K562 (cell line): ENCODE data around the gene IPO11. TPM values are rescaled to one million over a fixed set of nuclear protein-coding genes. Genes with fewer than 3 reads are reported as not detected.

ENCODE experiments used
- ATAC-seq: fragments of 200-7000 bp; cut with Tn5 transposase; 3 replicates; pipeline ENCODE4 v1.9.1; 2020; ENCODE audit warnings: moderate library complexity
- BruUV-seq: library from RNA; stranded (reverse); fragments of 400-500 nt; replicated peaks from 2 replicates; lab custom pipeline; 2021; lab: Mats Ljungman, UMichigan
- CTCF ChIA-PET: fragments of 300-600 bp; formaldehyde crosslinking; extraction: SDS; loops from one replicate; lab custom pipeline; 2021; ENCODE audit warnings: low intra/inter-chr PET ratio; lab: Yijun Ruan, JAX
- POLR2A ChIA-PET: fragments of 300-600, 350-650 bp; sonication (Branson Sonifier 250); formaldehyde crosslinking; extraction: SDS; loops from one replicate; lab custom pipeline; 2021; ENCODE audit warnings: antibody characterized with exemption, inconsistent platforms; lab: Yijun Ruan, JAX
- DNase-seq, 4 experiments: peaks; one replicate each; pipeline versions ENCODE4 v3.0.0 to v3.0.0-alpha.2; 2011 to 2018; ENCODE audit warnings: low spot score in 3 of 4, mixed read lengths in 3 of 4; ENCODE audit errors: extremely low read depth in 1 of 4
- FAIRE-seq: peaks from 2 replicates; lab custom pipeline; 2011; peaks lifted over from hg19 to GRCh38; lab: Jason Lieb, UNC
- H2AFZ ChIP-seq: 2 replicates; pipeline ENCODE4 v1.6.0; 2011; ENCODE audit warnings: low read depth, low read length, control low read depth, inconsistent platforms
- H3K27ac ChIP-seq: fragments of 200-600 bp; 3 replicates; pipeline ENCODE4 v1.8.0; 2011; ENCODE audit warnings: low read depth, mild to moderate bottlenecking, control low read depth, inconsistent platforms, low read length, moderate library complexity, mixed read lengths; ENCODE audit errors: extremely low read depth
- H3K27me3 ChIP-seq, 2 experiments: fragments of 300-600 bp in 1 of 2; 2 replicates in 1 of 2; 3 replicates in 1 of 2; pipeline versions ENCODE4 v1.6.0 to v1.8.0; 2011; ENCODE audit warnings: inconsistent platforms in 2 of 2, low read length in 2 of 2, mild to moderate bottlenecking in 1 of 2, mixed read lengths in 1 of 2, moderate library complexity in 1 of 2; ENCODE audit not compliant: control insufficient read depth in 2 of 2, insufficient read depth in 2 of 2
- H3K36me3 ChIP-seq: fragments of 300-600 bp; 3 replicates; pipeline ENCODE4 v1.8.0; 2011; ENCODE audit warnings: mild to moderate bottlenecking, low read length, inconsistent platforms; ENCODE audit not compliant: control insufficient read depth, insufficient read depth
- H3K4me1 ChIP-seq, 2 experiments: fragments of 200-600 bp in 1 of 2; replicated peaks in 1 of 2; 2 replicates in 1 of 2; 3 replicates in 1 of 2; pipeline versions ENCODE4 v1.5.1 to v1.8.0; 2011; ENCODE audit warnings: inconsistent platforms in 2 of 2, low read length in 2 of 2, mild to moderate bottlenecking in 1 of 2, mixed read lengths in 1 of 2, moderate library complexity in 1 of 2; ENCODE audit not compliant: control insufficient read depth in 2 of 2, insufficient read depth in 2 of 2
- H3K4me2 ChIP-seq: 2 replicates; pipeline ENCODE4 v1.6.1; 2011; ENCODE audit warnings: low read length, control low read depth, inconsistent platforms, mixed read lengths; ENCODE audit not compliant: insufficient read depth
- H3K4me3 ChIP-seq: fragments of 200-600 bp; sonication (generic), shearing (Covaris generic); 2 replicates; pipeline ENCODE4 v1.5.1; 2016; ENCODE audit warnings: control low read depth, inconsistent platforms
- H3K79me2 ChIP-seq: fragments of 200-600 bp; 3 replicates; pipeline ENCODE4 v1.8.0; 2011; ENCODE audit warnings: low read length, inconsistent platforms; ENCODE audit not compliant: control insufficient read depth, insufficient read depth
- H3K9ac ChIP-seq, 2 experiments: 2 replicates each; pipeline versions ENCODE4 v1.6.0 to v1.6.1; 2011; ENCODE audit warnings: low read depth in 2 of 2, low read length in 2 of 2, control low read depth in 1 of 2, inconsistent platforms in 1 of 2, mild to moderate bottlenecking in 1 of 2, mixed read lengths in 1 of 2; ENCODE audit not compliant: insufficient read depth in 1 of 2
- H3K9me1 ChIP-seq: one replicate; pipeline ENCODE4 v1.6.0; 2011; ENCODE audit warnings: inconsistent platforms, mild to moderate bottlenecking, low read length, moderate library complexity; ENCODE audit not compliant: control insufficient read depth, insufficient read depth
- H3K9me3 ChIP-seq: replicated peaks from 2 replicates; pipeline ENCODE4 v1.5.1; 2011; ENCODE audit warnings: low read depth, low read length, inconsistent platforms; ENCODE audit not compliant: control insufficient read depth, insufficient read depth
- H4K20me1 ChIP-seq: replicated peaks from 2 replicates; pipeline ENCODE4 v1.6.1; 2011; ENCODE audit warnings: low read length, inconsistent platforms, mixed read lengths; ENCODE audit not compliant: control insufficient read depth, insufficient read depth
- CEBPB ChIP-seq: fragments of 450-650 bp; IDR thresholded peaks from 2 replicates; pipeline ENCODE4 v1.6.1; 2016; ENCODE audit warnings: missing genetic modification characterization, missing compliant biosample characterization
- FOXA3 ChIP-seq, 2 experiments: fragments of 450-650 bp in 1 of 2; sonication (generic) in 1 of 2; formaldehyde crosslinking; IDR thresholded peaks in 1 of 2; conservative IDR thresholded peaks in 1 of 2; 2 replicates each; pipeline versions ENCODE4 v1.4.0 to v1.8.0; 2020 to 2022; ENCODE audit warnings: mild to moderate bottlenecking in 2 of 2, missing genetic modification reagents in 1 of 2
- HMG20B ChIP-seq: fragments of 250-450 bp; sonication (Bioruptor Pico); IDR thresholded peaks from 2 replicates; pipeline ENCODE4 v1.5.0; 2021; ENCODE audit warnings: mild to moderate bottlenecking
- NR2F6 ChIP-seq: fragments of 450-650 bp; formaldehyde crosslinking; IDR thresholded peaks from 2 replicates; pipeline ENCODE4 v1.4.0; 2020; ENCODE audit warnings: mild to moderate bottlenecking
- PURB ChIP-seq: sonication (generic); formaldehyde crosslinking; IDR thresholded peaks from 2 replicates; pipeline ENCODE4 v1.9.0; 2021; ENCODE audit warnings: low read depth, mild to moderate bottlenecking, missing genetic modification reagents
- SAFB2 ChIP-seq: fragments of 200-400 bp; formaldehyde crosslinking; IDR thresholded peaks from 2 replicates; pipeline ENCODE4 v1.6.1; 2018; ENCODE audit warnings: borderline replicate concordance, low read length, low read depth, moderate library complexity; ENCODE audit not compliant: severe bottlenecking
- SIX5 ChIP-seq, 2 experiments: IDR thresholded peaks; 2 replicates each; pipeline ENCODE4 v1.6.1; 2011; ENCODE audit warnings: low read length in 2 of 2, borderline replicate concordance in 1 of 2, low read depth in 1 of 2, mild to moderate bottlenecking in 1 of 2, moderate library complexity in 1 of 2; ENCODE audit not compliant: insufficient read depth in 1 of 2
- SMC3 ChIP-seq: conservative IDR thresholded peaks from 2 replicates; pipeline ENCODE4 v1.6.1; 2011; ENCODE audit warnings: low read depth, low read length, improper control_type of control experiment; ENCODE audit not compliant: insufficient read depth
- STAG1 ChIP-seq: sonication (generic); formaldehyde crosslinking; IDR thresholded peaks from 2 replicates; pipeline ENCODE4 v1.5.0; 2020; ENCODE audit warnings: missing genetic modification reagents, borderline replicate concordance
- ZBTB7A ChIP-seq: IDR thresholded peaks from 2 replicates; pipeline ENCODE4 v1.6.1; 2011; ENCODE audit warnings: low read depth, mild to moderate bottlenecking, low read length, moderate library complexity, borderline replicate concordance; ENCODE audit not compliant: control insufficient read depth
- ZNF280B ChIP-seq: fragments of 250-450 bp; sonication (Bioruptor Pico); IDR thresholded peaks from 2 replicates; pipeline ENCODE4 v1.5.1; 2021; ENCODE audit warnings: mild to moderate bottlenecking
- ZNF518B ChIP-seq: fragments of 250-450 bp; sonication (Bioruptor Pico); IDR thresholded peaks from 2 replicates; pipeline ENCODE4 v1.5.0; 2021; ENCODE audit warnings: mild to moderate bottlenecking, moderate library complexity
- ZNF57 ChIP-seq: fragments of 450-650 bp; formaldehyde crosslinking; IDR thresholded peaks from 2 replicates; pipeline ENCODE4 v1.4.0; 2020; ENCODE audit warnings: mild to moderate bottlenecking, moderate library complexity
- ZNF717 ChIP-seq: fragments of 250-450 bp; sonication (Bioruptor Pico); IDR thresholded peaks from 2 replicates; pipeline ENCODE4 v1.5.0; 2021
- WGBS: fragments of 100-300 bp; shearing (Covaris generic); methylation state at CpG from one replicate; pipeline ENCODE4 v1.1.6; 2016; ENCODE audit warnings: low coverage, mixed read lengths; ENCODE audit not compliant: insufficient coverage; ENCODE audit errors: missing lambda C conversion rate; 5-methylcytosine and 5-hydroxymethylcytosine counted together
- in situ Hi-C: fragments of 300-500 bp; cut with MboI; formaldehyde crosslinking; loops from 4 replicates; pipeline ENCODE4 v1.15.0; 2018; ENCODE audit warnings: inconsistent platforms, mixed read lengths
- intact Hi-C: fragments of 100-400 bp; cut with micrococcal nuclease; formaldehyde crosslinking; loops from 2 replicates; pipeline ENCODE4 v1.14.2; 2022
- polyA plus RNA-seq, 8 experiments: library from polyadenylated mRNA; depleted of rRNA in 4 of 8; stranded (reverse) in 5 of 8; unstranded in 3 of 8; fragments of >200 nt; fragmentation: Nextera tagmentation in 2 of 8; fragmentation: Illumina TruSeq in 1 of 8; extraction: Ambion mirVana in 2 of 8; extraction: Trizol in 1 of 8; gene quantifications; 2 replicates each; pipeline versions ENCODE4 v1.2.1 to v1.2.3, GENCODE V29; 2011 to 2014; ENCODE audit warnings: inconsistent platforms in 1 of 8, missing spikeins in 1 of 8
- total RNA-seq, 7 experiments: library from RNA; depleted of rRNA in 6 of 7; stranded (reverse); fragments of >200 nt in 6 of 7; fragmentation: Illumina TruSeq in 2 of 7; extraction: Trizol in 2 of 7; gene quantifications; 2 replicates each; pipeline versions ENCODE4 v1.2.1 to v1.2.3, GENCODE V29; 2011 to 2021; ENCODE audit warnings: low replicate concordance in 1 of 7
- TF ChIP-seq, protein P1 (sequence below): IDR thresholded peaks from 3 replicates; pipeline ENCODE4 v1.6.1; 2011; ENCODE audit warnings: borderline replicate concordance, mild to moderate bottlenecking, moderate library complexity; ENCODE audit not compliant: insufficient read length; ENCODE audit errors: extremely low read depth

IPO11 gene
- total and polyA plus RNA-seq, 9 of the 15 experiments (the other 6 are each of a cell fraction or from before 2014, with no cell fraction given), result 38.7 to 96.0 (median 70.9) TPM

DNA sequence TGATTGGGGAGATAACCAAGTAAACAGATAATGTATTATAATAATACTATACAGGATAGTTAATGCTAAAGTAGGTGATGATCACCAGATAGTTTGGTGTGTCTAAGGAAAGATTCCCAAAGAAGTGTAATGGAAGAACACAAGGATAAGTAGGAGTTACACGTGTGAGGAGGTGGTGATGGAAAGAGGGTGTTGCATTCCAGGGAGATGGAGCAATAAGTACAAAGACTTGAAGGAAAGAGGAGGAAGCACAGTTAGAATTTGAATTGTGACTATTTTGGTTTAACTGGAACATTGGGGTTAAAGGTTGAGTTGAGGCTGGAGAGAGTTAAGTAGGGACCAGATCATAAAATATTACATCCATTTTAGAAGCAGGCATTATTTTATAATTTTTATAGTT, 76.9 kb downstream of the IPO11 start:
- ChIA-PET CTCF (no interaction called here), POLR2A (no interaction called here)
- ATAC-seq (no peak), DNase-seq (no peak), FAIRE-seq (no peak)
- WGBS, result 47% methylated on average over 1 of the region's 1 CpG
- H3K27me3 ChIP-seq, result no peaks in the 10 kb centered on the region
- intact Hi-C loops (no loop called here), in situ Hi-C loops (no loop called here)
- no peaks in the 10 kb centered on the region for H3K79me2 ChIP-seq
- H3K36me3 ChIP-seq, result peaks cover 69% of the 10 kb centered on the region
- H3K4me3 ChIP-seq, result no peak overlapping the region
- no peaks in the 10 kb centered on the region for H4K20me1 ChIP-seq
- H3K27ac ChIP-seq, result no peak overlapping the region
- H3K9me1 ChIP-seq, result no peaks in the 10 kb centered on the region
- no peak overlapping the region for H3K4me2 ChIP-seq
- no peaks in the 10 kb centered on the region for H3K9me3 ChIP-seq
- no peak overlapping the region for H3K9ac ChIP-seq
- BruUV-seq, result no TSS peak
- H3K4me1 ChIP-seq, result no peaks in the 10 kb centered on the region
- no peak overlapping the region for H2AFZ ChIP-seq
- TF ChIP-seq CEBPB (tag) (no peak), ZNF717 (CRISPR knock-in tag) (no peak), ZNF280B (CRISPR knock-in tag) (no peak), FOXA3 (CRISPR knock-in tag; conservative IDR thresholded peaks at IDR 0.05 in 1 of 2, IDR thresholded peaks at IDR 0.05 in 1 of 2) (no peak), ZBTB7A (no peak), STAG1 (CRISPR knock-in tag) (no peak), SAFB2 (no peak), ZNF518B (CRISPR knock-in tag) (no peak), NR2F6 (CRISPR knock-in tag) (no peak), HMG20B (CRISPR knock-in tag) (no peak), ZNF57 (CRISPR knock-in tag) (no peak), SMC3 (no peak), SIX5 (IDR thresholded peaks at IDR 0.05; ENCODE audit: borderline replicate concordance in 1 of 2, insufficient read depth in 1 of 2, low read depth in 1 of 2, low read length in 2 of 2) (no peak), PURB (CRISPR knock-in tag) (no peak)
- TF ChIP-seq, protein P1, sequence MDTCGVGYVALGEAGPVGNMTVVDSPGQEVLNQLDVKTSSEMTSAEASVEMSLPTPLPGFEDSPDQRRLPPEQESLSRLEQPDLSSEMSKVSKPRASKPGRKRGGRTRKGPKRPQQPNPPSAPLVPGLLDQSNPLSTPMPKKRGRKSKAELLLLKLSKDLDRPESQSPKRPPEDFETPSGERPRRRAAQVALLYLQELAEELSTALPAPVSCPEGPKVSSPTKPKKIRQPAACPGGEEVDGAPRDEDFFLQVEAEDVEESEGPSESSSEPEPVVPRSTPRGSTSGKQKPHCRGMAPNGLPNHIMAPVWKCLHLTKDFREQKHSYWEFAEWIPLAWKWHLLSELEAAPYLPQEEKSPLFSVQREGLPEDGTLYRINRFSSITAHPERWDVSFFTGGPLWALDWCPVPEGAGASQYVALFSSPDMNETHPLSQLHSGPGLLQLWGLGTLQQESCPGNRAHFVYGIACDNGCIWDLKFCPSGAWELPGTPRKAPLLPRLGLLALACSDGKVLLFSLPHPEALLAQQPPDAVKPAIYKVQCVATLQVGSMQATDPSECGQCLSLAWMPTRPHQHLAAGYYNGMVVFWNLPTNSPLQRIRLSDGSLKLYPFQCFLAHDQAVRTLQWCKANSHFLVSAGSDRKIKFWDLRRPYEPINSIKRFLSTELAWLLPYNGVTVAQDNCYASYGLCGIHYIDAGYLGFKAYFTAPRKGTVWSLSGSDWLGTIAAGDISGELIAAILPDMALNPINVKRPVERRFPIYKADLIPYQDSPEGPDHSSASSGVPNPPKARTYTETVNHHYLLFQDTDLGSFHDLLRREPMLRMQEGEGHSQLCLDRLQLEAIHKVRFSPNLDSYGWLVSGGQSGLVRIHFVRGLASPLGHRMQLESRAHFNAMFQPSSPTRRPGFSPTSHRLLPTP, result no peak
